ENCODE measurements around the gene SLC38A8.

- TF ChIP-seq, protein P1, sequence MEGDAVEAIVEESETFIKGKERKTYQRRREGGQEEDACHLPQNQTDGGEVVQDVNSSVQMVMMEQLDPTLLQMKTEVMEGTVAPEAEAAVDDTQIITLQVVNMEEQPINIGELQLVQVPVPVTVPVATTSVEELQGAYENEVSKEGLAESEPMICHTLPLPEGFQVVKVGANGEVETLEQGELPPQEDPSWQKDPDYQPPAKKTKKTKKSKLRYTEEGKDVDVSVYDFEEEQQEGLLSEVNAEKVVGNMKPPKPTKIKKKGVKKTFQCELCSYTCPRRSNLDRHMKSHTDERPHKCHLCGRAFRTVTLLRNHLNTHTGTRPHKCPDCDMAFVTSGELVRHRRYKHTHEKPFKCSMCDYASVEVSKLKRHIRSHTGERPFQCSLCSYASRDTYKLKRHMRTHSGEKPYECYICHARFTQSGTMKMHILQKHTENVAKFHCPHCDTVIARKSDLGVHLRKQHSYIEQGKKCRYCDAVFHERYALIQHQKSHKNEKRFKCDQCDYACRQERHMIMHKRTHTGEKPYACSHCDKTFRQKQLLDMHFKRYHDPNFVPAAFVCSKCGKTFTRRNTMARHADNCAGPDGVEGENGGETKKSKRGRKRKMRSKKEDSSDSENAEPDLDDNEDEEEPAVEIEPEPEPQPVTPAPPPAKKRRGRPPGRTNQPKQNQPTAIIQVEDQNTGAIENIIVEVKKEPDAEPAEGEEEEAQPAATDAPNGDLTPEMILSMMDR (IDR thresholded peaks at IDR 0.05) = no peak
- TF ChIP-seq POLR2AphosphoS5 (IDR thresholded peaks at IDR 0.05) (no peak), POLR2A (IDR thresholded peaks at IDR 0.05) (no peak)
Measured at GRCh38 chr16:84031556-84031955, 11.0 kb downstream of the SLC38A8 start.
